HepG2 (cell line): Measurements from ENCODE around the gene ATG4B. TPM values are rescaled to one million over a fixed set of nuclear protein-coding genes. Genes with fewer than 3 reads are reported as not detected.

Experiments
- ARID2 ChIP-seq: sonication (generic); formaldehyde crosslinking; IDR thresholded peaks from 2 replicates; pipeline ENCODE4 v1.8.1; 2022; ENCODE audit warnings: mild to moderate bottlenecking, missing genetic modification reagents, borderline replicate concordance
- CBFB ChIP-seq: sonication (generic); formaldehyde crosslinking; IDR thresholded peaks from 2 replicates; pipeline ENCODE4 v1.4.0; 2020; ENCODE audit warnings: missing genetic modification reagents
- EEA1 ChIP-seq: sonication (generic); formaldehyde crosslinking; IDR thresholded peaks from 2 replicates; pipeline ENCODE4 v1.5.1; 2020; ENCODE audit warnings: mild to moderate bottlenecking, missing genetic modification reagents, borderline replicate concordance
- HMGA1 ChIP-seq: sonication (generic); formaldehyde crosslinking; conservative IDR thresholded peaks from 2 replicates; pipeline ENCODE4 v1.4.0; 2020; ENCODE audit warnings: missing genetic modification reagents
- RBM22 ChIP-seq: fragments of 200-400 bp; formaldehyde crosslinking; optimal IDR thresholded peaks from 2 replicates; pipeline ENCODE3; 2017; ENCODE audit warnings: mild to moderate bottlenecking, low read length, moderate library complexity
- RFXAP ChIP-seq: sonication (generic); formaldehyde crosslinking; IDR thresholded peaks from 2 replicates; pipeline ENCODE4 v1.4.0; 2020; ENCODE audit warnings: missing genetic modification reagents, borderline replicate concordance
- SMAD1 ChIP-seq: sonication (generic); formaldehyde crosslinking; IDR thresholded peaks from 2 replicates; pipeline ENCODE4 v1.4.0; 2020; ENCODE audit warnings: missing genetic modification reagents, low read depth, mild to moderate bottlenecking, borderline replicate concordance
- ZNF235 ChIP-seq: sonication (generic); formaldehyde crosslinking; IDR thresholded peaks from 2 replicates; pipeline ENCODE4 v1.8.1; 2023; ENCODE audit warnings: mild to moderate bottlenecking, missing genetic modification reagents, borderline replicate concordance
- ZNF253 ChIP-seq: sonication (generic); formaldehyde crosslinking; IDR thresholded peaks from 2 replicates; pipeline ENCODE4 v1.8.0; 2022; ENCODE audit warnings: mild to moderate bottlenecking, missing genetic modification reagents, borderline replicate concordance
- ZNF331 ChIP-seq: sonication (generic); formaldehyde crosslinking; IDR thresholded peaks from 2 replicates; pipeline ENCODE4 v1.4.0; 2020; ENCODE audit warnings: missing genetic modification reagents
- ZNF75D ChIP-seq: sonication (generic); formaldehyde crosslinking; IDR thresholded peaks from 2 replicates; pipeline ENCODE4 v1.8.1; 2023; ENCODE audit warnings: missing genetic modification reagents, mild to moderate bottlenecking, borderline replicate concordance
- polyA plus RNA-seq, 8 experiments: library from polyadenylated mRNA; depleted of rRNA in 3 of 8; stranded (reverse) in 7 of 8; unstranded in 1 of 8; fragments of >200 nt; fragmentation: Illumina TruSeq in 4 of 8; extraction: Trizol in 4 of 8; gene quantifications; 2 replicates each; pipeline versions ENCODE4 v1.2.1 to v1.2.3, GENCODE V29; 2011 to 2016; ENCODE audit warnings: low read depth in 4 of 8, missing spikeins in 1 of 8, mixed read lengths in 1 of 8; ENCODE audit not compliant: insufficient read depth in 1 of 8
- total RNA-seq, 5 experiments: library from RNA; depleted of rRNA; stranded (reverse); fragments of >200 nt; fragmentation: Illumina TruSeq; extraction: Trizol; gene quantifications; 2 replicates each; pipeline ENCODE4 v1.2.3, GENCODE V29; 2016; ENCODE audit warnings: low read depth in 1 of 5
- TF ChIP-seq, protein P1 (sequence below): sonication (generic); formaldehyde crosslinking; conservative IDR thresholded peaks from 2 replicates; pipeline ENCODE4 v1.4.0; 2020; ENCODE audit warnings: missing genetic modification reagents
- TF ChIP-seq, protein P2 (sequence below): IDR thresholded peaks from 2 replicates; pipeline ENCODE4 v1.6.1; 2018; ENCODE audit warnings: missing genetic modification reagents, mild to moderate bottlenecking, missing compliant biosample characterization
- TF ChIP-seq, protein P3 (sequence below): sonication (generic); formaldehyde crosslinking; IDR thresholded peaks from one replicate; pipeline ENCODE4 v1.5.1; 2020; ENCODE audit warnings: mild to moderate bottlenecking, missing genetic modification reagents; ENCODE audit errors: not compliant biosample characterization
- TF ChIP-seq, protein P4 (sequence below): sonication (generic); formaldehyde crosslinking; IDR thresholded peaks from 2 replicates; pipeline ENCODE4 v1.4.0; 2020; ENCODE audit warnings: missing genetic modification reagents
- TF ChIP-seq, protein P5 (sequence below): sonication (generic); formaldehyde crosslinking; IDR thresholded peaks from 2 replicates; pipeline ENCODE4 v1.4.0; 2020; ENCODE audit warnings: missing genetic modification reagents

The ATG4B gene
- total and polyA plus RNA-seq, 2 of the 13 experiments (the other 11 are each of a cell fraction or from before 2014, with no cell fraction given): 95.5 to 239 TPM

DNA sequence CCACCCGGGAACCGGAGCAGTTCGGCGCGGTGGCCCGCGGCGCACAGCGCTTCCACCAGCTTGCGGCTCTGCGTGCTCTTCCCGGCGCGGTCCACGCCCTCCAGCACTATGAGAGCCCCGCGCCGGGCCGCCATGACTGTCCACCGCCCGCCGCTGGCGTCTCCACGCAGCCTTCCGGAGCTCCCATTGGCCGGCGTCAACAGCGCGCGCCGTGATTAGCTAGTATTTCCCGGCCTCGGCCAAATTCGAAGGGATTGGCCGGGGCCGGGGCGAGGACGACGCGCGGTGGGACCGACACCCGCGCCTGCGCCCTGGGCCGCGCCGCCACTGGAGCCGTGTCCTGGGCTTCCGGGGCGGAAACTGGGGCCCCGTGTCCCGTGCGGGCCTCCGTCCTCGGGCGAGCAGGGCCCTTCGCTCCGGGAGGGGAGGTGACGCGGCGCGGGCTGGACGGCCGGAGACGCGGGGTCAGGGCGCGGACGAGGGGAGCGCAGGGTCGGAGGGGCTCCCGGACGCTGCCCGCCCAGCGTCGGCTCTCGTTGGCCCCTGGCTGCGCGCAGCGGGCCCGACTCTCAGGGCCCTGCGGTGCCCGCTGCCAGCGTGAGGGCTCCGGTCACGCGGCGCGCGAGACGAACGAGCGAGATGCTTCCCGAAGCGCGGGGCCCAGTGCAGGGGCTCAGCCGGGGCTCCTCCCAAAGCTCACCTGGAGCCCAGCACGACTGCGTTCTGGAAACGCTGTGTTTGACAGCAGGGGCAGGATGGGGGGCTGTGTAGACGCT is 49.3 kb downstream of the ATG4B start, which contains the start of gene DTYMK (continued):
- TF ChIP-seq HMGA1 (no peak), RFXAP (peak; percentile 92), SMAD1 (peak; percentile 93; the same call in 1 of the 2 replicates), EEA1 (CRISPR knock-in tag) (peak; percentile 34; the same call in 1 of the 2 replicates), ZNF253 (CRISPR knock-in tag) (peak; percentile 84), ZNF75D (CRISPR knock-in tag) (no peak), ARID2 (CRISPR knock-in tag) (0 out of 2 replicates have a peak, but pooled peaks have one; percentile 17), ZNF235 (0 out of 2 replicates have a peak, but pooled peaks have one; percentile 76), CBFB (peak; percentile 55), ZNF331 (CRISPR knock-in tag) (peak; percentile 81), RBM22 (peak; percentile 58)
- TF ChIP-seq, protein P1, sequence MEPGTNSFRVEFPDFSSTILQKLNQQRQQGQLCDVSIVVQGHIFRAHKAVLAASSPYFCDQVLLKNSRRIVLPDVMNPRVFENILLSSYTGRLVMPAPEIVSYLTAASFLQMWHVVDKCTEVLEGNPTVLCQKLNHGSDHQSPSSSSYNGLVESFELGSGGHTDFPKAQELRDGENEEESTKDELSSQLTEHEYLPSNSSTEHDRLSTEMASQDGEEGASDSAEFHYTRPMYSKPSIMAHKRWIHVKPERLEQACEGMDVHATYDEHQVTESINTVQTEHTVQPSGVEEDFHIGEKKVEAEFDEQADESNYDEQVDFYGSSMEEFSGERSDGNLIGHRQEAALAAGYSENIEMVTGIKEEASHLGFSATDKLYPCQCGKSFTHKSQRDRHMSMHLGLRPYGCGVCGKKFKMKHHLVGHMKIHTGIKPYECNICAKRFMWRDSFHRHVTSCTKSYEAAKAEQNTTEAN (CRISPR knock-in tag): peak; percentile 73; the same call in 1 of the 2 replicates
- TF ChIP-seq, protein P2, sequence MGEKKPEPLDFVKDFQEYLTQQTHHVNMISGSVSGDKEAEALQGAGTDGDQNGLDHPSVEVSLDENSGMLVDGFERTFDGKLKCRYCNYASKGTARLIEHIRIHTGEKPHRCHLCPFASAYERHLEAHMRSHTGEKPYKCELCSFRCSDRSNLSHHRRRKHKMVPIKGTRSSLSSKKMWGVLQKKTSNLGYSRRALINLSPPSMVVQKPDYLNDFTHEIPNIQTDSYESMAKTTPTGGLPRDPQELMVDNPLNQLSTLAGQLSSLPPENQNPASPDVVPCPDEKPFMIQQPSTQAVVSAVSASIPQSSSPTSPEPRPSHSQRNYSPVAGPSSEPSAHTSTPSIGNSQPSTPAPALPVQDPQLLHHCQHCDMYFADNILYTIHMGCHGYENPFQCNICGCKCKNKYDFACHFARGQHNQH (CRISPR knock-in tag): peak; percentile 77
- TF ChIP-seq, protein P3, sequence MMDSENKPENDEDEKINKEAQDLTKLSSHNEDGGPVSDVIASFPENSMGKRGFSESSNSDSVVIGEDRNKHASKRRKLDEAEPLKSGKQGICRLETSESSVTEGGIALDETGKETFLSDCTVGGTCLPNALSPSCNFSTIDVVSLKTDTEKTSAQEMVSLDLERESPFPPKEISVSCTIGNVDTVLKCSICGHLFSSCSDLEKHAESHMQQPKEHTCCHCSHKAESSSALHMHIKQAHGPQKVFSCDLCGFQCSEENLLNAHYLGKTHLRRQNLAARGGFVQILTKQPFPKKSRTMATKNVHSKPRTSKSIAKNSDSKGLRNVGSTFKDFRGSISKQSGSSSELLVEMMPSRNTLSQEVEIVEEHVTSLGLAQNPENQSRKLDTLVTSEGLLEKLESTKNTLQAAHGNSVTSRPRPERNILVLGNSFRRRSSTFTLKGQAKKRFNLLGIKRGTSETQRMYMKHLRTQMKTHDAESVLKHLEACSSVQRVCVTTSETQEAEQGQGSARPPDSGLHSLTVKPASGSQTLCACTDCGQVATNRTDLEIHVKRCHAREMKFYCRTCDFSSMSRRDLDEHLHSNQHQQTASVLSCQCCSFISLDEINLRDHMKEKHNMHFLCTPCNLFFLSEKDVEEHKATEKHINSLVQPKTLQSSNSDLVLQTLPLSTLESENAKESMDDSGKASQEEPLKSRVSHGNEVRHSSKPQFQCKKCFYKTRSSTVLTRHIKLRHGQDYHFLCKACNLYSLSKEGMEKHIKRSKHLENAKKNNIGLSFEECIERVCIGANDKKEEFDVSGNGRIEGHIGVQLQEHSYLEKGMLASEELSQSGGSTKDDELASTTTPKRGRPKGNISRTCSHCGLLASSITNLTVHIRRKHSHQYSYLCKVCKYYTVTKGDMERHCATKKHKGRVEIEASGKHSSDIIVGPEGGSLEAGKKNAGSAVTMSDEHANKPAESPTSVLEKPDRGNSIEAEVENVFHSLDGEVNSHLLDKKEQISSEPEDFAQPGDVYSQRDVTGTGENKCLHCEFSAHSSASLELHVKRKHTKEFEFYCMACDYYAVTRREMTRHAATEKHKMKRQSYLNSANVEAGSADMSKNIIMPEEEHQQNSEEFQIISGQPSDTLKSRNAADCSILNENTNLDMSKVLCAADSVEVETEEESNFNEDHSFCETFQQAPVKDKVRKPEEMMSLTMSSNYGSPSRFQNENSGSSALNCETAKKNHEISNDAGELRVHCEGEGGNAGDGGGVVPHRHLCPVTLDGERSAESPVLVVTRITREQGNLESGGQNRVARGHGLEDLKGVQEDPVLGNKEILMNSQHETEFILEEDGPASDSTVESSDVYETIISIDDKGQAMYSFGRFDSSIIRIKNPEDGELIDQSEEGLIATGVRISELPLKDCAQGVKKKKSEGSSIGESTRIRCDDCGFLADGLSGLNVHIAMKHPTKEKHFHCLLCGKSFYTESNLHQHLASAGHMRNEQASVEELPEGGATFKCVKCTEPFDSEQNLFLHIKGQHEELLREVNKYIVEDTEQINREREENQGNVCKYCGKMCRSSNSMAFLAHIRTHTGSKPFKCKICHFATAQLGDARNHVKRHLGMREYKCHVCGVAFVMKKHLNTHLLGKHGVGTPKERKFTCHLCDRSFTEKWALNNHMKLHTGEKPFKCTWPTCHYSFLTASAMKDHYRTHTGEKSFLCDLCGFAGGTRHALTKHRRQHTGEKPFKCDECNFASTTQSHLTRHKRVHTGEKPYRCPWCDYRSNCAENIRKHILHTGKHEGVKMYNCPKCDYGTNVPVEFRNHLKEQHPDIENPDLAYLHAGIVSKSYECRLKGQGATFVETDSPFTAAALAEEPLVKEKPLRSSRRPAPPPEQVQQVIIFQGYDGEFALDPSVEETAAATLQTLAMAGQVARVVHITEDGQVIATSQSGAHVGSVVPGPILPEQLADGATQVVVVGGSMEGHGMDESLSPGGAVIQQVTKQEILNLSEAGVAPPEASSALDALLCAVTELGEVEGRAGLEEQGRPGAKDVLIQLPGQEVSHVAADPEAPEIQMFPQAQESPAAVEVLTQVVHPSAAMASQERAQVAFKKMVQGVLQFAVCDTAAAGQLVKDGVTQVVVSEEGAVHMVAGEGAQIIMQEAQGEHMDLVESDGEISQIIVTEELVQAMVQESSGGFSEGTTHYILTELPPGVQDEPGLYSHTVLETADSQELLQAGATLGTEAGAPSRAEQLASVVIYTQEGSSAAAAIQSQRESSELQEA (CRISPR knock-in tag): no peak
- TF ChIP-seq, protein P4, sequence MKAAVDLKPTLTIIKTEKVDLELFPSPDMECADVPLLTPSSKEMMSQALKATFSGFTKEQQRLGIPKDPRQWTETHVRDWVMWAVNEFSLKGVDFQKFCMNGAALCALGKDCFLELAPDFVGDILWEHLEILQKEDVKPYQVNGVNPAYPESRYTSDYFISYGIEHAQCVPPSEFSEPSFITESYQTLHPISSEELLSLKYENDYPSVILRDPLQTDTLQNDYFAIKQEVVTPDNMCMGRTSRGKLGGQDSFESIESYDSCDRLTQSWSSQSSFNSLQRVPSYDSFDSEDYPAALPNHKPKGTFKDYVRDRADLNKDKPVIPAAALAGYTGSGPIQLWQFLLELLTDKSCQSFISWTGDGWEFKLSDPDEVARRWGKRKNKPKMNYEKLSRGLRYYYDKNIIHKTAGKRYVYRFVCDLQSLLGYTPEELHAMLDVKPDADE (CRISPR knock-in tag): peak; percentile 89; the same call in 1 of the 2 replicates
- TF ChIP-seq, protein P5, sequence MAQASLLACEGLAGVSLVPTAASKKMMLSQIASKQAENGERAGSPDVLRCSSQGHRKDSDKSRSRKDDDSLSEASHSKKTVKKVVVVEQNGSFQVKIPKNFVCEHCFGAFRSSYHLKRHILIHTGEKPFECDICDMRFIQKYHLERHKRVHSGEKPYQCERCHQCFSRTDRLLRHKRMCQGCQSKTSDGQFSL (CRISPR knock-in tag): no peak; the same call in 1 of the 2 replicates
